Hepatocyte (in vitro differentiated cells): ENCODE data around the gene WDFY4.

Experiments
- EZH2 ChIP-seq: fragments of 200-600 bp; sonication (generic); IDR thresholded peaks from 2 replicates; pipeline ENCODE4 v1.6.1; 2016; ENCODE audit warnings: antibody characterized with exemption, mild to moderate bottlenecking, borderline replicate concordance
- TF ChIP-seq, protein P1 (sequence below): fragments of 200-600 bp; sonication (generic); IDR thresholded peaks from 2 replicates; pipeline ENCODE4 v1.5.1; 2016; ENCODE audit warnings: antibody characterized with exemption, mild to moderate bottlenecking; ENCODE audit not compliant: poor library complexity

DNA sequence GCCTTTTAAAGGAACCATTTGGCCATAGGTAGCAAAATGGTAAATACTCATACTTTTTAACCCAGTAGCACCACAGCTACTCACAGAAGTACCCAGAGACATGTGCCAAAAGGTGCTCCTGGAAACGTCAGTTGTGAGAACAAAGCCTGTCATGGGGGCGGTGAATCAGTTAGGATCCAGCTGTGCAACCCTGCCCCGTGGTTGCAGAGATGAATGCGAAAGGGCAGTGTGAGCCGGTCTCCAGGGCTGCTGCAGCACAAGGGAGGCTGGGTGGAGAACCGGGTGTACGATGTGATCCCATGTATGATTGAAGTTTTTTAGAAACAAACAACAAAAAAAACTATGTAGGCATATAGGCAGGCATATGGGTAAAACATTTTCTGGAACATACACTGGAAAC is 256.3 kb downstream of the WDFY4 start:
- TF ChIP-seq, protein P1, sequence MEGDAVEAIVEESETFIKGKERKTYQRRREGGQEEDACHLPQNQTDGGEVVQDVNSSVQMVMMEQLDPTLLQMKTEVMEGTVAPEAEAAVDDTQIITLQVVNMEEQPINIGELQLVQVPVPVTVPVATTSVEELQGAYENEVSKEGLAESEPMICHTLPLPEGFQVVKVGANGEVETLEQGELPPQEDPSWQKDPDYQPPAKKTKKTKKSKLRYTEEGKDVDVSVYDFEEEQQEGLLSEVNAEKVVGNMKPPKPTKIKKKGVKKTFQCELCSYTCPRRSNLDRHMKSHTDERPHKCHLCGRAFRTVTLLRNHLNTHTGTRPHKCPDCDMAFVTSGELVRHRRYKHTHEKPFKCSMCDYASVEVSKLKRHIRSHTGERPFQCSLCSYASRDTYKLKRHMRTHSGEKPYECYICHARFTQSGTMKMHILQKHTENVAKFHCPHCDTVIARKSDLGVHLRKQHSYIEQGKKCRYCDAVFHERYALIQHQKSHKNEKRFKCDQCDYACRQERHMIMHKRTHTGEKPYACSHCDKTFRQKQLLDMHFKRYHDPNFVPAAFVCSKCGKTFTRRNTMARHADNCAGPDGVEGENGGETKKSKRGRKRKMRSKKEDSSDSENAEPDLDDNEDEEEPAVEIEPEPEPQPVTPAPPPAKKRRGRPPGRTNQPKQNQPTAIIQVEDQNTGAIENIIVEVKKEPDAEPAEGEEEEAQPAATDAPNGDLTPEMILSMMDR = no peak
- no peak for TF ChIP-seq EZH2
